GM13976 (cell line): ENCODE measurements around the gene GRIN3B.

Source experiments
- DNase-seq: peaks from one replicate; pipeline ENCODE4 v3.0.0; 2012; ENCODE audit warnings: low spot score
- in situ Hi-C: fragments of 300-500 bp; cut with MboI; formaldehyde crosslinking; loops from one replicate; pipeline ENCODE4 v1.12.0; 2022; ENCODE audit warnings: low sequenced_read_pairs, mixed read lengths, inconsistent platforms; ENCODE audit not compliant: unreplicated experiment
- TF ChIP-seq, protein P1 (sequence below): IDR thresholded peaks from 2 replicates; pipeline ENCODE4 v1.5.1; 2012; ENCODE audit warnings: borderline replicate concordance, mild to moderate bottlenecking; ENCODE audit not compliant: insufficient read depth; ENCODE audit errors: extremely low read depth, missing control alignments, control extremely low read depth

Gene GRIN3B

DNA sequence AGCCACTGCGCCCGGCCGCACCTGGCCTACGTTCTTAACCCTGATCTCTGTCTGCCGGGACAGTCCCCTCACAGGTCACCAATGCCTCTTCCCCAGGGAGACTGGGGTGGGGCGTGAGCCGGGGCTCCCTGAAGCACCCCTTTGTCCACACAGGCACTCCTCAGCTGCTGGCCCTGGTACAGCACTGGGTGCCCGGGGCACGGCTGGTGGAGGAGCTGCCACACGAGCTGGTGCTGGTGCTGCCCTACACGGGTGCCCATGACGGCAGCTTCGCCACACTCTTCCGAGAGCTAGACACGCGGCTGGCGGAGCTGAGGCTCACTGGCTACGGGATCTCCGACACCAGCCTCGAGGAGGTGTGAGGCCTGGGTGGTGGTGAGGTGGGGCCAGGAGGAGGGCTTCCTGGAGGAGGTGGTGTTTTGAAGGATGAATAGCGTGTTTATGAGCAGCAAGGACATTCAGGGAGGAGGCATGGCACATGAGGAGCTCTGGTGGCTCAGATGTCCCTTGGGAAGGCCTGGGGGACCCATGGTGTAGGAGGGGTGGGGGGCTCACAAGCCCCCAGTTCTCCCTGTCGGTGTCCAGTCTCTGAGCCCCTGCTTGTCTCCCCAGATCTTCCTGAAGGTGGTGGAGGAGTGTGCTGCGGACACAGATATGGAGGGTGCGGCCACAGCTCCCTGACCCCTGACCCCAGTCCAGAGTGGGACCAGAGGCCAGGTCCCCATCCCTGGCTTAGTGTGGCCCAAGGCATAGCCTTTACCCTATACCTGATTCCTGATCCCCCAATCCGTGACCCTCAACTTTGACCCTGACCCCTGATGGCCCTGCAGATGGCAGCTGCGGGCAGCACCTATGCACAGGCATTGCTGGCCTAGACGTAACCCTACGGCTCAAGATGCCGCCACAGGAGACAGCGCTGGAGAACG, 53.2 kb downstream of the GRIN3B start:
- TF ChIP-seq, protein P1, sequence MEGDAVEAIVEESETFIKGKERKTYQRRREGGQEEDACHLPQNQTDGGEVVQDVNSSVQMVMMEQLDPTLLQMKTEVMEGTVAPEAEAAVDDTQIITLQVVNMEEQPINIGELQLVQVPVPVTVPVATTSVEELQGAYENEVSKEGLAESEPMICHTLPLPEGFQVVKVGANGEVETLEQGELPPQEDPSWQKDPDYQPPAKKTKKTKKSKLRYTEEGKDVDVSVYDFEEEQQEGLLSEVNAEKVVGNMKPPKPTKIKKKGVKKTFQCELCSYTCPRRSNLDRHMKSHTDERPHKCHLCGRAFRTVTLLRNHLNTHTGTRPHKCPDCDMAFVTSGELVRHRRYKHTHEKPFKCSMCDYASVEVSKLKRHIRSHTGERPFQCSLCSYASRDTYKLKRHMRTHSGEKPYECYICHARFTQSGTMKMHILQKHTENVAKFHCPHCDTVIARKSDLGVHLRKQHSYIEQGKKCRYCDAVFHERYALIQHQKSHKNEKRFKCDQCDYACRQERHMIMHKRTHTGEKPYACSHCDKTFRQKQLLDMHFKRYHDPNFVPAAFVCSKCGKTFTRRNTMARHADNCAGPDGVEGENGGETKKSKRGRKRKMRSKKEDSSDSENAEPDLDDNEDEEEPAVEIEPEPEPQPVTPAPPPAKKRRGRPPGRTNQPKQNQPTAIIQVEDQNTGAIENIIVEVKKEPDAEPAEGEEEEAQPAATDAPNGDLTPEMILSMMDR: no peak
- DNase-seq: no peak
- in situ Hi-C loops: no loop called here

DNA sequence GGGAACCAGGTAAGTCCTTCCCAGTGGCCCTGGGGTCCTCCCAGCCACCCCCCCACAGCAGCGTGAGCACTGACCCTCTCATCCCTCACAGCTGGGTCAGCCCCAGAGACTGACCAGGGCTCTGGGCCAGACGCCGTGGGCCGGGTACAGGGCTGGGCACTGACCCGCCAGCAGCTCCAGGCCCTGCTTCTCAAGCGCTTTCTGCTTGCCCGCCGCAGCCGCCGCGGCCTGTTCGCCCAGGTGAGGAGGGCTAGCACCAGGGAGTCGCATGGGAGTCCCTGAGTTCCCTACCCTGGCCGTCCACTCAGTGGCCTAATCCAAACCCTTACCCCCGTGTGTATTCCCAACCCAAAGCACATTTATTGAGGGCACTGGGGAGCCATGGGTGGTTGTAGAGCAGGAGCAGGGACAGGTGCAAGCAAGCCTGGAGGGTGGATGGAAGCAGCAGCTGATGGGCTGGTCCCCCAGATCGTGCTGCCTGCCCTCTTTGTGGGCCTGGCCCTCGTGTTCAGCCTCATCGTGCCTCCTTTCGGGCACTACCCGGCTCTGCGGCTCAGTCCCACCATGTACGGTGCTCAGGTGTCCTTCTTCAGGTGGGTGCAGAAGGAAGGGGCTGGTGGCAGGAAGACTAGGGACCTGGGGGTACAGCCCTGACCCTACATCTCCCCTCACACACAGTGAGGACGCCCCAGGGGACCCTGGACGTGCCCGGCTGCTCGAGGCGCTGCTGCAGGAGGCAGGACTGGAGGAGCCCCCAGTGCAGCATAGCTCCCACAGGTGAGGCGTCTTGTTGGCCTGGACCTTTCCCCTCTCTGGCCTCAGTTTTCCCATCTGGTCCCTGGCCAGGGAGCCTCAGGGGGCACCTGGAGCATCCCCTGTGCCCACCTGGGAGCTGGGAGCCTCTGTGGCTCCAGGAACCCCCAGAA, 54.1 kb downstream of the GRIN3B start:
- DNase-seq: no peak
- TF ChIP-seq, protein P1: no peak

DNA sequence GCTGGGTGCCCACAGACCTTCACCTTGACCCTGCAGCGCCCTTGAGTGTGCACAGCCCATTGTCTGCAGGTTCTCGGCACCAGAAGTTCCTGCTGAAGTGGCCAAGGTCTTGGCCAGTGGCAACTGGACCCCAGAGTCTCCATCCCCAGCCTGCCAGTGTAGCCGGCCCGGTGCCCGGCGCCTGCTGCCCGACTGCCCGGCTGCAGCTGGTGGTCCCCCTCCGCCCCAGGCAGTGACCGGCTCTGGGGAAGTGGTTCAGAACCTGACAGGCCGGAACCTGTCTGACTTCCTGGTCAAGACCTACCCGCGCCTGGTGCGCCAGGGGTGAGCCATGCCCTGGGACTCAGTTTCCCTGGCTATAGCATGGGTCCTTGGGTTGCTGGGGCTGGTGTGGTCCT, 54.8 kb downstream of the GRIN3B start:
- TF ChIP-seq, protein P1: no peak
- in situ Hi-C loops: no loop called here

More for the DNA sequence above, 54.1 kb downstream of the GRIN3B start:
- in situ Hi-C loops: no loop called here

DNA sequence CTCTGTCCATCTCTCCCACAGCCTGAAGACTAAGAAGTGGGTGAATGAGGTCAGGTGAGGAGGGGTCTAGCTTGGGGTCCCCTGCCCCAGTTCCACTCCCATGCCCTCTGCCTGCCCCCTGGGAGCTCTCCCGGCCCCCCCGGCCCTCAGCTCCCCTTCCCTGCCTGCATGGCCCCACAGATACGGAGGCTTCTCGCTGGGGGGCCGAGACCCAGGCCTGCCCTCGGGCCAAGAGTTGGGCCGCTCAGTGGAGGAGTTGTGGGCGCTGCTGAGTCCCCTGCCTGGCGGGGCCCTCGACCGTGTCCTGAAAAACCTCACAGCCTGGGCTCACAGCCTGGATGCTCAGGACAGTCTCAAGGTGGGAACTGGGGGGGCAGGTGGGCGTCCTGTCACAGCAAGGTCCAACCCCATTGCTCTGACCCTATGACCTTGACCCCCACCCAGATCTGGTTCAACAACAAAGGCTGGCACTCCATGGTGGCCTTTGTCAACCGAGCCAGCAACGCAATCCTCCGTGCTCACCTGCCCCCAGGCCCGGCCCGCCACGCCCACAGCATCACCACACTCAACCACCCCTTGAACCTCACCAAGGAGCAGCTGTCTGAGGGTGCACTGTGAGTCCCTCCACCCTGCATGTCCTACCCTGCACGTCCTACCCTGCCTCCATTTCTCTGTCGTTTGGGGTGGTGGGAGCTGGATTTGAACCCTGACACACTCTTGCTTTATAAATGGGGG, 55.8 kb downstream of the GRIN3B start:
- in situ Hi-C loops: no loop called here
- TF ChIP-seq, protein P1: no peak
- no peak for DNase-seq

More for the DNA sequence above, 54.8 kb downstream of the GRIN3B start:
- no peak for DNase-seq

DNA sequence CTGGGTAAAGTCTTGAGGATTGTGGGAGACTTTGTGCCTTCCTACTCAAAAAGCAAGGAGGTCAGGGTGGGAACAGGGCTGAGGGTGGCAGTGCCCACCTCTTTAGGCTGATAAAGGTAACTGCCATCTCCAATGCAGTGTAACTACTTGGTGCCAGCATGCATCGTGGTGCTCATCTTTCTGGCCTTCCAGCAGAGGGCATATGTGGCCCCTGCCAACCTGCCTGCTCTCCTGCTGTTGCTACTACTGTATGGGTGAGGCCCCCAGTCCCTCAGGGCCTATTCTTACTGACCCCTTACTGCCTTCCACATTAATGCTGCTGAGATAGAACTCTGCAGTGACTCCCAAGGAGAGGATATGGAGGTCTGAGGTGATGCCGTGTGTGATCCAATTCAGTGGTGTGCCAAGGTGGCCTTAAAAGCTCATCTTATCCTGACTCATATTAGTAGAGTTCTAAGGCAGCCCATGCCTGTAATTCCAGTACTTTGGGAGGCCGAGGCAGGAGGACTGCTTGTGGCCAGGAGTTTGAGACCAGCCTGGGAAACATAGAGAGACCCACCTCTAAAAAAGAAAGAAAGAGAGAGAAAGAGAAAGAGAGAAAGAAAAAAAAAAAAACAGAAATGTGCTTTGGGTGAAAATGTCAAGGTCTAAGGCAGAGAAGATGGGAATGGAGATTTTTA, 57.1 kb downstream of the GRIN3B start:
- in situ Hi-C loops: no loop called here
- no peak for DNase-seq
- TF ChIP-seq, protein P1: peak; percentile 41
